Measurements from ENCODE around the gene YARS1.

The YARS1 gene

DNA sequence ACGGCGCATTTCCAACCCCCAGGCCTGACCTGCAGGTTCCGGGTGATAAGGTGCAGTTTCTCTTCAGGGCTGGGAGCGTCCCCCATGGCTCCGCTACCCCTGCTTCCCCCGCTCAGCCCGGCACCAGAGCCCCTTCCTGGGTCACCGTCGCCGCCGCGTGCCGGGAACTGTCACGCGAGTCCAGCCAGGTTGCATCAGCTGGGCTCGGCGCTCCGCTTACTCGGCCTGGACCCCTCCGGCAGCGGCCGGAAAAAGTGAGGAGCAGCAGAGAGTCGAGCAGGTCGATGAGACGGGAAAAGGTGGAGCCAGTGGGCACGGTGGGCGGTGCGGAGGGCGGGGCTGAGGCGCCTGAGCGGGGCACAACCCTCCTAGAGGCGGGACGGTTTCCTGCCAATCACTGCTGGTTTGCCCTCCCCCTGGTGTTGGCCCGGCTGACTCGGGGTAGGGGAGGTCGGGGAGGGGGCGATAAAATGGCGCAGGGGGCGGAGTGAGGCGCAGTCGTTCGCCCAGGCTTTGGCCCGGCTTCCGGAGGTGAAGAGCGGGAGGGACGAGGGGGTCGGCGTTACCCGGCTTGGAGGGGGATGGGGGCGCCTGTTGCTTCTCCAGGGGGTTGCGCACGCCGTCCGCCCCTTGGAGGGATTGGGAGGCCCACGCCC is at the start of gene YARS1, which contains the start of gene S100PBP:
Gene YARS1 (minus strand): TSS at position 200 of the 656 bp plus-strand sequence. CDS start 114 bp downstream, at position 86.
Gene S100PBP (plus strand): TSS at position 495 of the 656 bp plus-strand sequence. CDS start 8,447 bp downstream, outside the sequence.
- no peaks in the 10 kb centered on the region for H3K9me3 ChIP-seq (ENCODE audit: control insufficient read depth, insufficient read depth, low read length)
- H3K36me3 ChIP-seq (ENCODE audit: insufficient read depth, low read length), result peaks cover 4% of the 10 kb centered on the region; the same call in 1 of the 2 replicates
- peaks cover 4% of the 10 kb centered on the region for H3K4me1 ChIP-seq (ENCODE audit: insufficient read depth, low read length)
- peak within 1 kb of the TSS; percentile 95 for H3K9ac ChIP-seq (ENCODE audit: low read depth, low read length)

DNA sequence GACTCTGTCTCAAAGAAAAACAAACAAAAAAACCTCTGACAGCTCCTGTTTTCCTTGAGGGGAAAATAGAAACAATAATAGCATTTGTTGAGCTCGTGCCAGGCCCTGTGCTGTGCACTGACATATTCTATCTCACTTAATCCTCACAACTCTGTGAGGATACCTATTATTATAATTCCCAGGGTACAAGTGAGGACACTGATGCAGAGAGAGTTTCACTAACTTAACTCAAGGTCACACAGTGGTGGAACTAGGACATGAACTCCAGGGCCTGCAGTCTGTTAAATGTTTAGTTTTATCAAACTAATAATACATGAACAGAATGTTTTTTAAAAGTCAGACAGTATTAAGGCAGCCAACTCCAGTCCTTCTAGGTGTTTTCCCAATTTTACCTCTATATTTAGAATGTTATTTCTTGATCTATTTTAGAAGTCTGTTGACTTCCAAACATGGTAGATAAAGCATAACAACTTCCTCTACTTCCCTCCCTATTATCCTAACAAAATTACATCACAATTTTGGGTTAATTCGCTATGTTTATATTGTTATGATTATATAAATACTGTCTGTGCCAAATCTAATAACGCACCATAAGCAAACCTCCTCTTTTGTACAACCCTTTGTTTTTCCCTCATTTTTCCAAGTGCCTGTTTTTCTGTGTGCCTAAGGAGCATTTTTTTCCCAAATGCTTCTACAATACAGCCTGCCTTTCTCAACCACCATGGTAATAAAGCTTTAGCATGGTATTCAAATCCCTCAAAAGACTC is 48.7 kb upstream of the YARS1 start:
- Histone ChIP-seq H3K36me3 (ENCODE audit: insufficient read depth, low read length) (no peaks in the 10 kb centered on the region), H3K9ac (ENCODE audit: low read depth, low read length) (no peak overlapping the region), H3K4me1 (ENCODE audit: insufficient read depth, low read length) (peaks cover 8% of the 10 kb centered on the region), H3K9me3 (ENCODE audit: control insufficient read depth, insufficient read depth, low read length) (no peaks in the 10 kb centered on the region)

DNA sequence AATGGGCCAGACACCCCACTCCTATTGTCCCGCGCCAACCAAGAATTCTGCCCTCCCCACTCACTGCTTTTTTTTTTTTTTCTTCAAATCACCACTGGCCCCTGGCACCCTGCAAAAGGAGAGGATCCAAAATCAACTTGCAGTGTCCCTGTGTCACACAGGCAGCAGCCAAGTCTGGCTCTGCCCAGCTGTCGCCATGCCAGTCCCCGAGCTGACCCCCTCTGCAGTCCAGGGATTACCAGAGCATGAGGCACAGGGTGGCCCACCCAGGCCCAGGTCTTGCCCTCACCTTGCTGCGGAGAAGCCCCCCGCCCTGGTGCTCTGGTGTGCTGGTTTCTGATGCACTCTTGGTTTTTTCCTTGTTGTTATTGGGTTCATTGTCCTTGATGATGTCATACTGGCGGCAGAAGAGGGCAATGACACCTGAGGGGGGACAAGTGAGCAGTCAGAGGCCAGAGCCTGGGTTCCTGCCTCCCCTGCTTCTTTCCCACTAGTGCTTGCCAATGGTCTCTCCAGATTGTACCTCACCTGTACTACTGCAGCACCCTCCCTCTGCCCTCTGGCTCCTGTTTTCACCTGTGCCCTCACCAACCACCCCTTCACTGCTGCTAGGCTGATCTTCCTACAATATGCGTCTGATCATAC is 47.3 kb upstream of the YARS1 start:
- Histone ChIP-seq H3K9me3 (ENCODE audit: control insufficient read depth, insufficient read depth, low read length) (no peaks in the 10 kb centered on the region), H3K9ac (ENCODE audit: low read depth, low read length) (no peak overlapping the region), H3K36me3 (ENCODE audit: insufficient read depth, low read length) (no peaks in the 10 kb centered on the region; the same call in 1 of the 2 replicates), H3K4me1 (ENCODE audit: insufficient read depth, low read length) (peaks cover 8% of the 10 kb centered on the region)

DNA sequence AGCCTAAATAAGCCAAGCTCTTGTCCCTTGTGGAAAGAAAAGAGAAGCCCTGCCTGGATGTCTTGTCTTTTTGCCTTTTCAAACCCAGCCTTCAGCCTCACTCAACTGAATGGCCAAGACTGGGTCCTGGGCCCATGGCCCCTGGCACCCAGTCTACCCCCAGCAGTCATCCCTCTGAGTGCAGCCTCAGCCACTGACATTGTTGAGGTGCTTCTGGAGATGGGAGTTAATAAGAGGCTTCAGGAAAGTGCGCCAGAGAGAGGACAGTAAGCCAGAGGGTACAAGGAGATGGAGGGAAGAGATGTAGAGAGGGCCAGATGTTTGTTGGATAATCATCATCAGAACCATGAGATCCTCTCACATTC is 46.7 kb upstream of the YARS1 start:
- H3K4me1 ChIP-seq (ENCODE audit: insufficient read depth, low read length), result peaks cover 8% of the 10 kb centered on the region
- no peaks in the 10 kb centered on the region for H3K9me3 ChIP-seq (ENCODE audit: control insufficient read depth, insufficient read depth, low read length)
- peaks cover 3% of the 10 kb centered on the region; the same call in 1 of the 2 replicates for H3K36me3 ChIP-seq (ENCODE audit: insufficient read depth, low read length)
- H3K9ac ChIP-seq (ENCODE audit: low read depth, low read length), result no peak overlapping the region

DNA sequence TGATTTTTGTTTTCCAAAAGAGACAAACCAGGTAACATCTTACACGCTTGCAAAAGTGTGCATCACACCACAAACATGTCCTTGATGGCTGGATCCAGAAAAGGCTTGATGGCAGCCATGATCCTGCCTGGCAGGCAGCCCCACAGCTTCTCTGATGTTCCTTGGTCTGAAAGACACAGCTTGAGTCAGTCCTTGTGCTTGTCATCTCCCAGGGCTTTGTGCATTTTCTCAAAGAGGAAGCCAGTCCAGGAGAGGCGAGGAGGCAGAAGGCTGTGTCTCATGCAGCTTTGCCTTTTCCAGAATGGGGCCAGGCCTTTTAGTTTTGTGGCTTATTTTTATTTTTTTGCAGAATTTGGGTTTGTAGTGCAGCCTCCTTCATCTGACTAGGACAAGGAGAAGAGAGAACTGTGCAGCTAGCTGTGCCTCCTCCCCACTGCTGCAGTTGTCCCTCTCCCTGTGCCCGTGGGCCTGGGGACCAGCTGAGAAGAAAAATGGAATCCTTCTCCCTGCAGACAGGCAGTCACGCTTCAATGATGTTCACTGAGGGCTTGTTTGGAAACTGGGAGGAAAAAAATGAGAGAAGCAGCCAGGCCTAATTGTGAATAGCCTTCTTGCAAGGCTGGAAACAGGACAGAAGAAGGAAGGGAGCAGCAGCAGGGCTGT is 46.2 kb upstream of the YARS1 start:
- H3K4me1 ChIP-seq (ENCODE audit: insufficient read depth, low read length), result peaks cover 8% of the 10 kb centered on the region
- H3K36me3 ChIP-seq (ENCODE audit: insufficient read depth, low read length), result peaks cover 3% of the 10 kb centered on the region; the same call in 1 of the 2 replicates
- H3K9me3 ChIP-seq (ENCODE audit: control insufficient read depth, insufficient read depth, low read length), result no peaks in the 10 kb centered on the region
- H3K9ac ChIP-seq (ENCODE audit: low read depth, low read length), result no peak overlapping the region

DNA sequence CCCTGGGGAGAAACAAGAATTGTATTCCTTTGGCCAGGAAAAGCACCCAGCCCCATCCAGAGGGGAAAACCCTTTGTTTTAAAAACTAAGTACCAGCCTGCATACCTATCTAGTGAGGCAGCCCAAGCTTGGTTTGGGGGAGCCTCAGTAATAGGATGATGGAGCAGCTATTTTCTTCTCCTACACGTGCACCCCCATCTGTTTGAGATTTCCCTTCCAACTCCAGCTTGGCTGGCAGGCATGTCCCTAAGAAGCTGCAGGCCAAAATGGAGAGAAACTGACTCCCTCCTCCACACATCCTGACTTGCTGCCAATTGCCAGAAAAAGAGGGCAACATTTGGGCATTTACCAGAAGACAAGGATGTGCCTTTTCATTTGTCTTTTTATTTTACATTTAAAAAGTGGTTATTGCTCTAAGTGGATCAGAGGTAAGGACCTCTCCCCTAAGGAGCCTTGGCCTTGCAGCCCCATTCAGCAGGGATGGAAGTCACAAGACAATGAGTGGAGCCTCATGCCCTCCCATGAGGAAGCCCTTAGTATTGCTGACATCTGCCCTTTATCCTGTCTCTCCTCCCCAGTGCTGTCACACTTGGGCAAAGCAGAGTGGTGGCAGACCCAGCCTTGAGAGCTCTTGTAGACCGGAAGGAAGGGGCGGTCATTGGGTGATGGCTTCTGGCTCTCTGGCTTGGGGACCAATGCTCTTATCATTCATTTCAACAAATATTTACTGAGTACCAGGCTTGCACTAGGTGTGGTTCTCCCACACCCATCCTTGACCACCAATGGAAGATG is 44.9 kb upstream of the YARS1 start:
- Histone ChIP-seq H3K9ac (ENCODE audit: low read depth, low read length) (no peak overlapping the region), H3K9me3 (ENCODE audit: control insufficient read depth, insufficient read depth, low read length) (no peaks in the 10 kb centered on the region), H3K4me1 (ENCODE audit: insufficient read depth, low read length) (peaks cover 8% of the 10 kb centered on the region), H3K36me3 (ENCODE audit: insufficient read depth, low read length) (peaks cover 3% of the 10 kb centered on the region; the same call in 1 of the 2 replicates)

DNA sequence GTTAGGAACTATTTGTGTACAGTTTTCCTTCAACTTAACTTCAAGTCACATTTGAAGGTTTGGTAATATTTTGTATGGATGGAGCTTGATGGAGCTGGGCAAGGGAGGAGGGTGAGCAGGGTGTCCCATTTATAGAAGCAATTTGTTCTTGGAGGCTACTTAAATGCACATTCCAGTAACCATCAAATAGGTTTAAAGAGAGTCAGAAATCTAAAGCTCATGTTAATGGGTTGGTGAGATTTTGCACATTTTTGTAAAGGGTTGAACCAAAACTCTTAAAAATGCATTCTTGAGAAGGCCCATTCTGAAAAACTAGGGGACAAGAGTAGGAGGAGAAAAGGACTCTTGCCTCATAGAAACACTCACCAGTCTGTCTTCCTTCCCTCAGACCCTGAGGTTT is 43.4 kb upstream of the YARS1 start:
- H3K36me3 ChIP-seq (ENCODE audit: insufficient read depth, low read length), result peaks cover 5% of the 10 kb centered on the region
- no peaks in the 10 kb centered on the region for H3K9me3 ChIP-seq (ENCODE audit: control insufficient read depth, insufficient read depth, low read length)
- peaks cover 8% of the 10 kb centered on the region for H3K4me1 ChIP-seq (ENCODE audit: insufficient read depth, low read length)
- no peak overlapping the region for H3K9ac ChIP-seq (ENCODE audit: low read depth, low read length)

DNA sequence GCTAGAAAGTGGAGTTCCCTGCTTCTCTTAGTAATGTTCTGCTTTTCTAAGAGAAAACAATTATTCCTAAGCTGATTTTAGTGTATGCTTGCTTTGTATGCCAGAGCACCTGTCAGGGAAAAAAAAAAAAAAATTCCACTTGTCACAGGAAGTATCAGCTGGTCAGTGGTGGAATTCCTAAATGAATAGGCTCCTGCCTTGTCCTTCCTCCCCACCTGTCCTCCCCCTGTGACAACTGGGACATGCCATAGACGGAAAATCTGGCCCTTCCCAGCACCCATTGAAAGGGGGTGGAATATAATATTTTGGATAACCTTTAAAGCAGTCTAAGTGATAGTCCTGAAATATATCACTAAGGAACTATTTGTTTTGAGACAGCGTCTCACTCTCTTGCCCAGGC is 42.8 kb upstream of the YARS1 start:
- Histone ChIP-seq H3K4me1 (ENCODE audit: insufficient read depth, low read length) (peaks cover 8% of the 10 kb centered on the region), H3K9ac (ENCODE audit: low read depth, low read length) (no peak overlapping the region), H3K9me3 (ENCODE audit: control insufficient read depth, insufficient read depth, low read length) (no peaks in the 10 kb centered on the region), H3K36me3 (ENCODE audit: insufficient read depth, low read length) (peaks cover 8% of the 10 kb centered on the region)

DNA sequence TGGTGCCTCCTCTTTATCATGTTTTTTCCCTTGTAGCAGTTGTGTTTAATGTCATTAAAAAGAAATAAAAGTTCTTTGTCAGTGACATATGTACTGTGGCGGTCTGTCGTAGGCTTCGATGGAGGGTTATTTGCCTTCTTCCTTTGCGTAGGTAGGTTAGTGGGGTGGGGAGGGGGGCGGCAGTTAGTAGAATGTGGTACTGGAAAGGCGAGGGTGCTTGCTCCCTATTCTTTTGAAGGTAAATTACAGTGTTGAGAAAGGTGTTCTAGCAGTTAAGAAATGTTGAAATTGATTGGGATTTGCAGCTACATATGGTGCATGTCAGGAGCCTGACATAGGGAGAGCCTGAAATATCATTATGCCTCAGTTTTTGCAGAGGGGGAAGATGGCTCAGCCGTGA is 41.6 kb upstream of the YARS1 start:
- H3K36me3 ChIP-seq (ENCODE audit: insufficient read depth, low read length), result peaks cover 8% of the 10 kb centered on the region
- no peaks in the 10 kb centered on the region for H3K9me3 ChIP-seq (ENCODE audit: control insufficient read depth, insufficient read depth, low read length)
- H3K4me1 ChIP-seq (ENCODE audit: insufficient read depth, low read length), result peaks cover 8% of the 10 kb centered on the region
- H3K9ac ChIP-seq (ENCODE audit: low read depth, low read length), result no peak overlapping the region

DNA sequence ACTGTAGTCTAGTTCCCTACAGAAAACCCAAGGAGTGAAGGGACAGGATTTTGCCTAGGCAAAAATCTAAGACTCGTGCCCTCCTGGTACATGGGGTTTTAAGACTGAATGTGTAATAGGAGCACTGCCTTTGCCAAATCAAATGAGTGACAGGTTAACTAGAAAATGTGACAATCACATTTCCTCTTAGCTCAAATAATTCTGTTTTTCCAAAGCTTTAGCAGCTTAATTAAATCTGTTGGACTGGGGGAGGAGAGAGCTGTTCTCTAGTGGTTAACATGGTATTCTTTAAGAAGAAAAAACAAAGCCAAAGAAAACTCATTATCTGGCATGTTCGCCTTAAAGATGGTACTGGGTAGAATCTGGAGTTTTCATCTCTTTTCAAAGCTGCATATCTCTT is 41.0 kb upstream of the YARS1 start:
- H3K4me1 ChIP-seq (ENCODE audit: insufficient read depth, low read length), result peaks cover 8% of the 10 kb centered on the region
- H3K9me3 ChIP-seq (ENCODE audit: control insufficient read depth, insufficient read depth, low read length), result no peaks in the 10 kb centered on the region
- H3K9ac ChIP-seq (ENCODE audit: low read depth, low read length), result no peak overlapping the region
- H3K36me3 ChIP-seq (ENCODE audit: insufficient read depth, low read length), result peaks cover 8% of the 10 kb centered on the region

DNA sequence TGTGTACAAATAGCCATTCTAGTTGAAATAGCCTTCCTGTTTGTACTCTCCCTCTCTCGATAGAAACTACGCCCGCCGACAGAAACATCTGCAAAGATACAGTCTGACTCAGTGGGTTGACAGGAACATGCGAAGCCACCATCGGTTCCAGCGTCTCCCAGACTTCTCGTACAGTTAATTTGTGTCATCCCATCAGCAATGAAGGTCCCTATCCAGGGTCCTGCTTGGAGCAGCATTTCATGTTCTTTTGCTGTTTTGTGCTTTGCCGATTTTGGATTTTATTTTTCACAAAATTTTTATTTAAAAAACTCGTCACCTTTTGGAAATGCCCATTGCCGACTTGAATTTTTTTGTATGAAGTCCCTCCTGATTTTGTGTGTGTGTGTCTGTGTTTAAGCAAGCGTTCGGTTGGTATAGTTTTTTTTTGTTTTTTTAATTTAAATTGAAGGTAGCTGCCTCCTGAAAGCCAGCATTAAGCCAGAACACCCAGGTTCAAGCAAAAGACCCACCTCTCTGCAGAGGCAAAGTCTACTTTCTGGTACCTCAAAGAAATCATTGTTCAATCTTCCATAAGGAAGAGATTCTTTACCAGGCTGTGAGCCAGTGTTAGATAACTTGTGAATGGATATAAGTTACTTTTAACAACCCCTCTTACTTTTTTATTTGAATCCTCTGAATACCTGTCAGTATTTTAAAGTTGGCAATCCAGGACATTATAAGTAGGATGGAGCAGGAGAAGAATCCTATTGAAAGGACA is 38.9 kb upstream of the YARS1 start:
- Histone ChIP-seq H3K9me3 (ENCODE audit: control insufficient read depth, insufficient read depth, low read length) (no peaks in the 10 kb centered on the region), H3K9ac (ENCODE audit: low read depth, low read length) (no peak overlapping the region), H3K4me1 (ENCODE audit: insufficient read depth, low read length) (peaks cover under 1% of the 10 kb centered on the region; the same call in 1 of the 2 replicates), H3K36me3 (ENCODE audit: insufficient read depth, low read length) (peaks cover 11% of the 10 kb centered on the region)

DNA sequence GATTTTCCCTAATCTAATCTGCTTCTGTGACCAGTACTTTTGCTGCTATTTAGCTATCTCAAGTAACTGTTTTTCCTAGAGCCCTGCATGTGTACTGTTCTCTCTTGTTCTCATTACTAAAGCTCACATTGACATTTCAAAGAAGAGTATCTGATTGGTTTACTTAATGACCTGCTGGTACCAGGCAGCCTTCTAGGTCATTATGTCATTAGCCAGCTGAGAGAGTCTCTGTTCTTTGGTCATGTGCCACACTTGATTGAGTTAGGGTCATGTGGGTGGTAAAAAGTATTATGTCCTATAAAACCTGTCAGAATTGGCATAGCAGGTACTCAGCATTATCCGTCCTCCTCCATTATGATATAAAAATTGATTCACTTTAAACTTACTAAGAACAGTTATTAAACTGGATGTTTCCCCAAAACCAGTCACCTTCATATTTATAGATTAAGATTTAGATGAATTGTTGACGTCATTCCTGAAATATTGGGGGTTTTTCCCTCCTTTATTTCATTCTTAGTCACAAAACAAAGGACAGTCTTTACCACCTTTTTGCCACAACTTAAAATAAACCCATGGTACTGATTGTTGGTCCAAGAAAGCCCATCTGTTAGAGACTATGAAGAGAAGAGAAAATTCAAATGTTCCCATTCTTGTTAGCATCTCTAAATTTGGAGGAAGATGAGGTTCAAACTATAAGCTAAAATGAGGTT is 31.4 kb upstream of the YARS1 start:
- Histone ChIP-seq H3K9me3 (ENCODE audit: control insufficient read depth, insufficient read depth, low read length) (no peaks in the 10 kb centered on the region), H3K4me1 (ENCODE audit: insufficient read depth, low read length) (no peaks in the 10 kb centered on the region), H3K9ac (ENCODE audit: low read depth, low read length) (no peak overlapping the region), H3K36me3 (ENCODE audit: insufficient read depth, low read length) (peaks cover 3% of the 10 kb centered on the region; the same call in 1 of the 2 replicates)
